Keratinocyte (primary cell): ENCODE data around the gene SVOP.

Experiments
- CTCF ChIP-seq, 3 experiments: IDR thresholded peaks in 1 of 3; conservative IDR thresholded peaks in 1 of 3; optimal IDR thresholded peaks in 1 of 3; 2 replicates in 2 of 3; 3 replicates in 1 of 3; pipeline versions ENCODE3 to v1.5.1; 2011; ENCODE audit warnings: low read length in 3 of 3, mild to moderate bottlenecking in 3 of 3, moderate library complexity in 2 of 3, control low read depth in 1 of 3, inconsistent platforms in 1 of 3; ENCODE audit not compliant: insufficient read depth in 2 of 3; ENCODE audit errors: extremely low read depth in 1 of 3
- EZH2 ChIP-seq: IDR thresholded peaks from one replicate; pipeline ENCODE4 v1.6.1; 2012; ENCODE audit warnings: inconsistent platforms, mild to moderate bottlenecking, low read length, moderate library complexity

DNA sequence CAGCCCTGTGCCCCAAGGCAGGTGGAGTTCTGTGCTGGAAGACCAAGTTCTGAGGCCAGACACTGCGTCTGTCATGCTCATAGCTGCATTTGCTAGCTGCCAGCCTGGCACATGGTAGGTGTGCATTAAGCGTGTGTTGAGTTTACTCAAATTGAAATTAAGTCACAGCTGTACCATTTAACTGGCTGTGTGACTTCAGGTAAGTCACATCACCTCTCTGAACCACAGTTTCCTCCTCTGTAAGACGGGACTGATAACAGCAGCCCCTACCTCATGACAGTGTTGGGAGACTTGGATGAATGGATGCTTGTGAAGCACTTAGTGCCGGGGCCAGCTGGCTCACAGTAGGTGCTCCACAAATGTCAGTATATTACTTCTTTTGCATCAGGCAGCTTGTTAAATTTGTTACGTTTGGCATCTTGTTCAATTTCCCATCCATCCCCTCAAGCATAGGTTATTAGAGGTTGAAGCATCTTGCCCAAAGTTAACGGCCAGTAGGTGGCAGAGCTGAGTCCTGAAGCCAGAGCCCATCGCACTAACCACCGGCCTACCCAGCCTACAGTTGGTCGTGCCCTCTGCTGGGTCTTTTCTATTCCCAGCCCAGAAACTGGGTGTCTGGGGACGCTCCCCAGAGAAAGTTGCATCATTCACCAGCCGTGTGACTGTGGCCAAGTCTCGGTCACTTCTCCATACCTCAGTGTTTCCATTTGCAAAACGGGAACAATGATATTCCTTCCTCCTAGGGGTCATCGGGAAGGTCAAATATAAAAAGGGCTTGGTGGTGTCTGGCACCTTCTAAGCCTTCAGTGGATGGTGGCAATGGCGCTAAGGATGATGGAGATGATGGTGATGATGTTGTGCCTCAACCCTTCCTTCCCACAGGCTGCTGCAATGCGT, 136.5 kb downstream of the SVOP start:
- TF ChIP-seq CTCF (optimal IDR thresholded peaks at IDR 0.05 in 1 of 3, IDR thresholded peaks at IDR 0.05 in 1 of 3, conservative IDR thresholded peaks at IDR 0.05 in 1 of 3; ENCODE audit: extremely low read depth in 1 of 3, insufficient read depth in 2 of 3, low read length in 3 of 3) (peak; percentile 74 to 81 (median 81)), EZH2 (no peak)
